GM12878 (cell line): ENCODE data around the gene TSEN34. TPM values are rescaled to one million over a fixed set of nuclear protein-coding genes. Genes with fewer than 3 reads are reported as not detected.
"Not testable (repeated sequence)": the region's sequence is repeated elsewhere in the genome, so short reads cannot be mapped to it uniquely, and the experiment has no call there.

Experiments
- ATAC-seq: fragments of 200-7000 bp; cut with Tn5 transposase; 3 replicates; pipeline ENCODE4 v1.9.1; 2020; ENCODE audit warnings: mild to moderate bottlenecking, moderate library complexity
- BruUV-seq: library from RNA; stranded (reverse); fragments of 400-500 nt; replicated peaks from 2 replicates; lab custom pipeline; 2021; lab: Mats Ljungman, UMichigan
- CTCF ChIA-PET: fragments of 300-600 bp; sonication (Branson Sonifier 250); formaldehyde crosslinking; extraction: SDS; loops from one replicate; lab custom pipeline; 2021; ENCODE audit warnings: inconsistent platforms; lab: Yijun Ruan, JAX
- POLR2A ChIA-PET: fragments of 350-600 bp; formaldehyde crosslinking; extraction: SDS; loops from one replicate; lab custom pipeline; 2021; ENCODE audit warnings: inconsistent platforms; lab: Charles Lee
- RAD21 ChIA-PET: fragments of 300-600 bp; sonication (Branson Sonifier 250); formaldehyde crosslinking; loops from one replicate; lab custom pipeline; 2023; ENCODE audit warnings: antibody characterized with exemption; ENCODE audit not compliant: unreplicated experiment; lab: Charles Lee
- SMC1A ChIA-PET: fragments of 300-600 bp; sonication (Branson Sonifier 250); formaldehyde crosslinking; loops from one replicate; lab custom pipeline; 2023; ENCODE audit not compliant: unreplicated experiment, uncharacterized antibody; lab: Charles Lee
- DNase-seq: peaks from one replicate; pipeline ENCODE4 v3.0.0-alpha.2; 2011; ENCODE audit warnings: low read depth, low spot score
- FAIRE-seq: peaks from 3 replicates; lab custom pipeline; 2011; peaks lifted over from hg19 to GRCh38; lab: Jason Lieb, UNC
- H2AFZ ChIP-seq: 2 replicates; pipeline ENCODE4 v1.6.0; 2011; ENCODE audit warnings: low read depth, low read length, control low read depth; ENCODE audit not compliant: control insufficient read depth
- H3K27ac ChIP-seq: 2 replicates; pipeline ENCODE4 v1.5.1; 2011; ENCODE audit warnings: control low read depth; ENCODE audit not compliant: control insufficient read depth, insufficient read depth
- H3K27me3 ChIP-seq, 2 experiments: replicated peaks in 1 of 2; 2 replicates each; pipeline versions ENCODE4 v1.6.0 to v1.6.1; 2011; ENCODE audit warnings: low read length in 1 of 2; ENCODE audit not compliant: control insufficient read depth in 2 of 2, insufficient read depth in 2 of 2
- H3K36me3 ChIP-seq, 2 experiments: 2 replicates each; pipeline ENCODE4 v1.5.1; 2011; ENCODE audit warnings: low read length in 1 of 2; ENCODE audit not compliant: control insufficient read depth in 2 of 2, insufficient read depth in 2 of 2
- H3K4me1 ChIP-seq: 2 replicates; pipeline ENCODE4 v1.6.1; 2011; ENCODE audit warnings: mild to moderate bottlenecking, low read length, moderate library complexity, mixed read lengths; ENCODE audit not compliant: control insufficient read depth, insufficient read depth
- H3K4me2 ChIP-seq: 2 replicates; pipeline ENCODE4 v1.6.0; 2011; ENCODE audit warnings: control low read depth; ENCODE audit not compliant: control insufficient read depth, insufficient read depth
- H3K4me3 ChIP-seq: fragments of 200-600 bp; sonication (generic); 2 replicates; pipeline ENCODE4 v1.5.1; 2016
- H3K79me2 ChIP-seq: 2 replicates; pipeline ENCODE4 v1.6.0; 2011; ENCODE audit warnings: low read length; ENCODE audit not compliant: control insufficient read depth, insufficient read depth
- H3K9ac ChIP-seq: 2 replicates; pipeline ENCODE4 v1.8.0; 2011; ENCODE audit warnings: low read length, control low read depth, mixed read lengths; ENCODE audit not compliant: control insufficient read depth, insufficient read depth
- H3K9me3 ChIP-seq: replicated peaks from 3 replicates; pipeline ENCODE4 v1.5.1; 2011; ENCODE audit warnings: mild to moderate bottlenecking, low read length; ENCODE audit not compliant: control insufficient read depth, insufficient read depth
- H4K20me1 ChIP-seq: 2 replicates; pipeline ENCODE4 v1.6.0; 2011; ENCODE audit not compliant: control insufficient read depth, insufficient read depth
- EP300 ChIP-seq, 2 experiments: fragments of 150-350 bp in 1 of 2; IDR thresholded peaks; 2 replicates each; pipeline ENCODE4 v1.6.1; 2011 to 2012; ENCODE audit warnings: low read depth in 2 of 2, low read length in 2 of 2, borderline replicate concordance in 1 of 2, improper control_type of control experiment in 1 of 2, inconsistent platforms in 1 of 2; ENCODE audit not compliant: control insufficient read depth in 1 of 2
- MTA2 ChIP-seq: fragments of 450-650 bp; IDR thresholded peaks from 2 replicates; pipeline ENCODE4 v1.6.1; 2016; ENCODE audit warnings: low read depth, mild to moderate bottlenecking, moderate library complexity
- NFYA ChIP-seq: IDR thresholded peaks from 2 replicates; pipeline ENCODE4 v1.6.1; 2011; ENCODE audit warnings: low read depth, mild to moderate bottlenecking, low read length, improper control_type of control experiment, borderline replicate concordance
- WGBS: methylation state at CpG from one replicate; pipeline ENCODE4 v1.1.6; 2016; ENCODE audit warnings: low lambda C conversion rate; ENCODE audit not compliant: insufficient replicate concordance, insufficient coverage; ENCODE audit errors: missing lambda C conversion rate; 5-methylcytosine and 5-hydroxymethylcytosine counted together
- in situ Hi-C: fragments of 300-500 bp; cut with MboI; formaldehyde crosslinking; loops from 9 replicates; pipeline ENCODE4 v1.14.3; 2018; ENCODE audit warnings: mixed read lengths
- intact Hi-C: fragments of 100-400 bp; cut with micrococcal nuclease; formaldehyde crosslinking; loops from one replicate; pipeline ENCODE4 v1.14.2; 2022; ENCODE audit not compliant: unreplicated experiment
- polyA plus RNA-seq, 11 experiments: library from polyadenylated mRNA; depleted of rRNA in 4 of 11; unstranded in 6 of 11; stranded (reverse) in 5 of 11; fragments of >200 nt; fragmentation: Nextera tagmentation in 4 of 11; fragmentation: Illumina TruSeq in 1 of 11; extraction: Ambion mirVana in 4 of 11; extraction: Trizol in 1 of 11; gene quantifications; 1 replicate in 1 of 11; 2 replicates in 10 of 11; pipeline versions ENCODE4 v1.2.1 to v1.2.3, GENCODE V29; 2011 to 2016; ENCODE audit warnings: inconsistent platforms in 2 of 11, missing spikeins in 2 of 11, low read depth in 1 of 11
- total RNA-seq, 4 experiments: library from RNA; depleted of rRNA in 3 of 4; stranded (reverse); fragments of >200 nt in 3 of 4; fragmentation: Illumina TruSeq in 1 of 4; extraction: Trizol in 1 of 4; gene quantifications; 2 replicates each; pipeline versions ENCODE4 v1.2.1 to v1.2.3, GENCODE V29; 2013 to 2021
- TF ChIP-seq, protein P1 (sequence below): IDR thresholded peaks from 2 replicates; pipeline ENCODE4 v1.6.1; 2011; ENCODE audit warnings: low read depth, low read length, improper control_type of control experiment, borderline replicate concordance
- TF ChIP-seq, protein P2 (sequence below): fragments of 450-650 bp; formaldehyde crosslinking; IDR thresholded peaks from 2 replicates; pipeline ENCODE4 v1.5.0; 2022; ENCODE audit warnings: mild to moderate bottlenecking, missing genetic modification characterization
- TF ChIP-seq, protein P3 (sequence below): IDR thresholded peaks from 2 replicates; pipeline ENCODE4 v1.6.1; 2012; ENCODE audit warnings: low read depth, low read length, improper control_type of control experiment

Gene TSEN34
- total and polyA plus RNA-seq, 10 of the 15 experiments (the other 5 are each of a cell fraction or from before 2014, with no cell fraction given), result 1.0 to 35.9 (median 16.8) TPM

DNA sequence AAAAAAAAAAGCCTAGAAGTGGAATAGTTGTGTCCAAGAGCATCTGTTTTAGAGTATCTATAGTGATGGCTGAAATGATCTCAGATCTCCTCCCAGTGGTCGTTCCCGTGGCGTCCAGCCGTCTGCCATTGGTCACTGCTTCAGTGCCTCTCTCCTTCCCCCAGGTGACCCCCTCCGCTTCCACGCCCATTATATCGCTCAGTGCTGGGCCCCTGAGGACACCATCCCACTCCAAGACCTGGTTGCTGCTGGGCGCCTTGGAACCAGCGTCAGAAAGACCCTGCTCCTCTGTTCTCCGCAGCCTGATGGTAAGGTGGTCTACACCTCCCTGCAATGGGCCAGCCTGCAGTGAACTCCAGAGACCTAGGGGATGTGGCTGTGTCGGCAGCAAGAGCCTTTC, 1.9 kb downstream of the TSEN34 start (continued):
- TF ChIP-seq, protein P1, sequence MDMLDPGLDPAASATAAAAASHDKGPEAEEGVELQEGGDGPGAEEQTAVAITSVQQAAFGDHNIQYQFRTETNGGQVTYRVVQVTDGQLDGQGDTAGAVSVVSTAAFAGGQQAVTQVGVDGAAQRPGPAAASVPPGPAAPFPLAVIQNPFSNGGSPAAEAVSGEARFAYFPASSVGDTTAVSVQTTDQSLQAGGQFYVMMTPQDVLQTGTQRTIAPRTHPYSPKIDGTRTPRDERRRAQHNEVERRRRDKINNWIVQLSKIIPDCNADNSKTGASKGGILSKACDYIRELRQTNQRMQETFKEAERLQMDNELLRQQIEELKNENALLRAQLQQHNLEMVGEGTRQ, result no peak
- no peak for TF ChIP-seq EP300 (IDR thresholded peaks at IDR 0.05; ENCODE audit: borderline replicate concordance in 1 of 2, control insufficient read depth in 1 of 2, low read depth in 2 of 2, low read length in 2 of 2)
- TF ChIP-seq, all 136 proteins: peak for 0

DNA sequence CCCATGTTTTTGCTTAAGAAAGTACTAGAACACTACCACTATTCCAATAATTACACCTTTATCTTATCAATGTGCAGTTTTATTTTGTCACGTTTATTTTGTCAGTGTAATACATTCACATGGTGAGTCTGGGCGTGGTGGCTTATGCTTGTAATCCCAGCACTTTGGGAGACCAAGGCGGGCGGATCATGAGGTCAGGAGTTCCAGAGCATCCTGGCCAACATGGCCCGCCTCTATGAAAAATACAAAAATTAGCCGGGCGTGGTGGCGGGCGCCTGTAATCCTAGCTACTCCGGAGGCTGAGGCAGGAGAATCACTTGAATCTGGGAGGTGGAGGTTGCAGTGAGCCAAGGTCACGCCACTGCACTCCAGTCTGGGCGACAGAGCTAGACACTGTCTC, 3.4 kb downstream of the TSEN34 start:
- POLR2A ChIA-PET, RAD21 ChIA-PET, H3K4me2 ChIP-seq, BruUV-seq, H3K27ac ChIP-seq, H3K9me3 ChIP-seq, H4K20me1 ChIP-seq, DNase-seq, in situ Hi-C loops, H3K27me3 ChIP-seq, FAIRE-seq, intact Hi-C loops, H3K9ac ChIP-seq, CTCF ChIA-PET, ATAC-seq, H3K4me1 ChIP-seq, H3K4me3 ChIP-seq, H2AFZ ChIP-seq, H3K36me3 ChIP-seq: not testable (repeated sequence)
- H3K79me2 ChIP-seq, result peaks cover 11% of the 10 kb centered on the region
- SMC1A ChIA-PET, result interaction anchor here (0.9 kb wide), 1 partner anchor 14 kb away, joined by 4 read pairs; no protein-coding TSS in a partner anchor
- 95% methylated on average over 12 of the region's 12 CpGs for WGBS

DNA sequence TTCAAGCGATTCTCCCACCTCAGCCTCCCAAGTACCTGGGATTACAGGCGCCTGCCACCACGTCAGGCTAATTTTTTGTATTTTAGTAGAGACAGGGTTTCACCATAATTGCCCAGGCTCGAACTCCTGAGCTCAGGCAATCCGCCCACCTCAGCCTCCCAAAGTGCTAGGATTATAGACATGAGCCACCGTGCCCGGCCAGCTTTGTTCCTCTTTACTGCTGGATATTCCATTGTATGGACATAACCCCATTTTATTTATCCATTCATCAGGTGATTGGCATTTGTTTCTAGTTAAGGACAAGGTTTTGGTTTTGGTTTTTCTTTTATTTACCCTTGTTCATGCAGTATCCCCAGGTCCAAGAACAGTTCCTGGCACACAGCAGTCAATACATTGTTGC, 5.4 kb downstream of the TSEN34 start:
- TF ChIP-seq, protein P2, sequence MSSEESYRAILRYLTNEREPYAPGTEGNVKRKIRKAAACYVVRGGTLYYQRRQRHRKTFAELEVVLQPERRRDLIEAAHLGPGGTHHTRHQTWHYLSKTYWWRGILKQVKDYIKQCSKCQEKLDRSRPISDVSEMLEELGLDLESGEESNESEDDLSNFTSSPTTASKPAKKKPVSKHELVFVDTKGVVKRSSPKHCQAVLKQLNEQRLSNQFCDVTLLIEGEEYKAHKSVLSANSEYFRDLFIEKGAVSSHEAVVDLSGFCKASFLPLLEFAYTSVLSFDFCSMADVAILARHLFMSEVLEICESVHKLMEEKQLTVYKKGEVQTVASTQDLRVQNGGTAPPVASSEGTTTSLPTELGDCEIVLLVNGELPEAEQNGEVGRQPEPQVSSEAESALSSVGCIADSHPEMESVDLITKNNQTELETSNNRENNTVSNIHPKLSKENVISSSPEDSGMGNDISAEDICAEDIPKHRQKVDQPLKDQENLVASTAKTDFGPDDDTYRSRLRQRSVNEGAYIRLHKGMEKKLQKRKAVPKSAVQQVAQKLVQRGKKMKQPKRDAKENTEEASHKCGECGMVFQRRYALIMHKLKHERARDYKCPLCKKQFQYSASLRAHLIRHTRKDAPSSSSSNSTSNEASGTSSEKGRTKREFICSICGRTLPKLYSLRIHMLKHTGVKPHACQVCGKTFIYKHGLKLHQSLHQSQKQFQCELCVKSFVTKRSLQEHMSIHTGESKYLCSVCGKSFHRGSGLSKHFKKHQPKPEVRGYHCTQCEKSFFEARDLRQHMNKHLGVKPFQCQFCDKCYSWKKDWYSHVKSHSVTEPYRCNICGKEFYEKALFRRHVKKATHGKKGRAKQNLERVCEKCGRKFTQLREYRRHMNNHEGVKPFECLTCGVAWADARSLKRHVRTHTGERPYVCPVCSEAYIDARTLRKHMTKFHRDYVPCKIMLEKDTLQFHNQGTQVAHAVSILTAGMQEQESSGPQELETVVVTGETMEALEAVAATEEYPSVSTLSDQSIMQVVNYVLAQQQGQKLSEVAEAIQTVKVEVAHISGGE, result no peak
- TF ChIP-seq MTA2, result no peak
- no peak for TF ChIP-seq NFYA
- TF ChIP-seq, protein P3, sequence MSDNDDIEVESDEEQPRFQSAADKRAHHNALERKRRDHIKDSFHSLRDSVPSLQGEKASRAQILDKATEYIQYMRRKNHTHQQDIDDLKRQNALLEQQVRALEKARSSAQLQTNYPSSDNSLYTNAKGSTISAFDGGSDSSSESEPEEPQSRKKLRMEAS, result no peak
- H3K9ac ChIP-seq, result no peak overlapping the region
- ChIA-PET SMC1A (no interaction called here), CTCF (no interaction called here), RAD21 (no interaction called here), POLR2A (no interaction called here)
- H3K9me3 ChIP-seq, result no peaks in the 10 kb centered on the region
- no peak overlapping the region for H2AFZ ChIP-seq
- H3K4me3 ChIP-seq, result no peak overlapping the region
- WGBS, result 96% methylated on average over 7 of the region's 7 CpGs
- no peaks in the 10 kb centered on the region for H3K27me3 ChIP-seq
- H3K79me2 ChIP-seq, result peaks cover 20% of the 10 kb centered on the region
- intact Hi-C loops, result no loop called here
- no peak for FAIRE-seq
- no peak for DNase-seq
- no peaks in the 10 kb centered on the region for H4K20me1 ChIP-seq
- ATAC-seq, result no peak
- H3K36me3 ChIP-seq, result peaks cover 2 to 4% of the 10 kb centered on the region in 2 experiments; a peak in 3 of 4 replicates
- H3K4me1 ChIP-seq, result peaks cover 7% of the 10 kb centered on the region
- H3K4me2 ChIP-seq, result no peak overlapping the region
- no TSS peak for BruUV-seq
- in situ Hi-C loops, result no loop called here
- H3K27ac ChIP-seq, result no peak overlapping the region
